CD4-positive, alpha-beta T cell treated with Interleukin-4 for 4 hours (primary cell): ENCODE results near the gene ANK3.

Experiments used
- DNase-seq: peaks from one replicate; pipeline ENCODE4 v3.0.0-alpha.2; 2020

The ANK3 gene

GRCh38 chr10:60340973-60341372, 48.7 kb downstream of the ANK3 start:
- DNase-seq, result no peak

GRCh38 chr10:60339757-60340156, 49.9 kb downstream of the ANK3 start:
- DNase-seq, result no peak

- no peak for DNase-seq
Observed at GRCh38 chr10:60338786-60339185, 50.9 kb downstream of the ANK3 start.

GRCh38 chr10:60338002-60338564, 51.6 kb downstream of the ANK3 start:
- DNase-seq, result no peak

GRCh38 chr10:60336901-60337630, 52.6 kb downstream of the ANK3 start:
- DNase-seq, result no peak

GRCh38 chr10:60335708-60336107, 54.0 kb downstream of the ANK3 start:
- DNase-seq, result no peak

GRCh38 chr10:60334991-60335390, 54.7 kb downstream of the ANK3 start:
- DNase-seq, result no peak

- DNase-seq, result no peak
Observed at GRCh38 chr10:60332371-60332770, 57.3 kb downstream of the ANK3 start.

- no peak for DNase-seq
Observed at GRCh38 chr10:60331886-60332285, 57.8 kb downstream of the ANK3 start.

GRCh38 chr10:60323162-60323561, 66.5 kb downstream of the ANK3 start:
- no peak for DNase-seq

- no peak for DNase-seq
Observed at GRCh38 chr10:60320666-60321065, 69.0 kb downstream of the ANK3 start.

GRCh38 chr10:60316029-60316428, 73.6 kb downstream of the ANK3 start:
- no peak for DNase-seq

GRCh38 chr10:60315311-60315710, 74.4 kb downstream of the ANK3 start:
- no peak for DNase-seq

GRCh38 chr10:60314069-60314940, 75.4 kb downstream of the ANK3 start:
- DNase-seq, result no peak

GRCh38 chr10:60313589-60313952, 76.1 kb downstream of the ANK3 start:
- no peak for DNase-seq

- no peak for DNase-seq
Observed at GRCh38 chr10:60312818-60313588, 76.7 kb downstream of the ANK3 start.

- DNase-seq, result no peak
Observed at GRCh38 chr10:60311821-60312220, 77.9 kb downstream of the ANK3 start.

GRCh38 chr10:60310740-60311139, 78.9 kb downstream of the ANK3 start:
- DNase-seq, result no peak

- no peak for DNase-seq
Observed at GRCh38 chr10:60309891-60310290, 79.8 kb downstream of the ANK3 start.

GRCh38 chr10:60309371-60309770, 80.3 kb downstream of the ANK3 start:
- DNase-seq, result no peak

GRCh38 chr10:60305380-60305892, 84.2 kb downstream of the ANK3 start:
- DNase-seq, result no peak

GRCh38 chr10:60304829-60305379, 84.8 kb downstream of the ANK3 start:
- DNase-seq, result no peak

- no peak for DNase-seq
Observed at GRCh38 chr10:60303778-60304177, 85.9 kb downstream of the ANK3 start.
